Astrocyte of the spinal cord (primary cell): ENCODE results near the gene RFC4.
A peak's percentile ranks its signal among the peaks of the same experiment; 100 is the strongest.

Source experiments
- DNase-seq: peaks from one replicate; pipeline ENCODE4 v3.0.0; 2011; ENCODE audit warnings: low read depth, low spot score
- H3K4me3 ChIP-seq: 2 replicates; pipeline ENCODE4 v1.5.1; 2011; ENCODE audit warnings: low read depth, mild to moderate bottlenecking, low read length, moderate library complexity
- CTCF ChIP-seq: IDR thresholded peaks from 2 replicates; pipeline ENCODE4 v1.5.1; 2012; ENCODE audit warnings: low read depth, mild to moderate bottlenecking, low read length, inconsistent platforms
- in situ Hi-C: cut with HindIII; loops from 2 replicates; pipeline ENCODE4 v1.10.0; 2017; ENCODE audit warnings: low sequenced_read_pairs

RFC4 gene

GRCh38 chr3:186786922-186787321 lies 19.4 kb downstream of the RFC4 start:
- H3K4me3 ChIP-seq: peak overlapping the region; percentile 99
- no peak for DNase-seq
- in situ Hi-C loops: no loop called here
- TF ChIP-seq CTCF: no peak

- DNase-seq: no peak
- H3K4me3 ChIP-seq: peak overlapping the region; percentile 99
- TF ChIP-seq CTCF: no peak
- in situ Hi-C loops: no loop called here
These were observed 20.7 kb downstream of the RFC4 start for GRCh38 chr3:186785495-186786018.

- no peak for TF ChIP-seq CTCF
- in situ Hi-C loops: no loop called here
- peak overlapping the region; percentile 99 for H3K4me3 ChIP-seq
- DNase-seq: no peak
These were observed 21.3 kb downstream of the RFC4 start for GRCh38 chr3:186784820-186785494.

GRCh38 chr3:186783731-186784515 lies 22.4 kb downstream of the RFC4 start:
- TF ChIP-seq CTCF: no peak
- peak; percentile 75 for DNase-seq
- in situ Hi-C loops: no loop called here
- peak overlapping the region; percentile 99 for H3K4me3 ChIP-seq

GRCh38 chr3:186783058-186783730 lies 23.1 kb downstream of the RFC4 start, which contains the start of gene EIF4A2:
Gene EIF4A2, plus strand, starts transcription at chr3:186783577. Its CDS starts 34 bp downstream, at chr3:186783611.
- in situ Hi-C loops: no loop called here
- DNase-seq: peak; percentile 94
- H3K4me3 ChIP-seq: peak within 1 kb of the TSS; percentile 99
- TF ChIP-seq CTCF: no peak

- H3K4me3 ChIP-seq: peak overlapping the region; percentile 99
- in situ Hi-C loops: no loop called here
- DNase-seq: no peak
- TF ChIP-seq CTCF: no peak
These were observed 23.7 kb downstream of the RFC4 start for GRCh38 chr3:186782542-186783057.
